HG03139 (cell line): ENCODE results near the gene LENG1.

Source experiments
- ATAC-seq: cut with Tn5 transposase; IDR thresholded peaks from one replicate; pipeline ENCODE4 v1.9.1; 2021; ENCODE audit not compliant: unreplicated experiment

The LENG1 gene

DNA sequence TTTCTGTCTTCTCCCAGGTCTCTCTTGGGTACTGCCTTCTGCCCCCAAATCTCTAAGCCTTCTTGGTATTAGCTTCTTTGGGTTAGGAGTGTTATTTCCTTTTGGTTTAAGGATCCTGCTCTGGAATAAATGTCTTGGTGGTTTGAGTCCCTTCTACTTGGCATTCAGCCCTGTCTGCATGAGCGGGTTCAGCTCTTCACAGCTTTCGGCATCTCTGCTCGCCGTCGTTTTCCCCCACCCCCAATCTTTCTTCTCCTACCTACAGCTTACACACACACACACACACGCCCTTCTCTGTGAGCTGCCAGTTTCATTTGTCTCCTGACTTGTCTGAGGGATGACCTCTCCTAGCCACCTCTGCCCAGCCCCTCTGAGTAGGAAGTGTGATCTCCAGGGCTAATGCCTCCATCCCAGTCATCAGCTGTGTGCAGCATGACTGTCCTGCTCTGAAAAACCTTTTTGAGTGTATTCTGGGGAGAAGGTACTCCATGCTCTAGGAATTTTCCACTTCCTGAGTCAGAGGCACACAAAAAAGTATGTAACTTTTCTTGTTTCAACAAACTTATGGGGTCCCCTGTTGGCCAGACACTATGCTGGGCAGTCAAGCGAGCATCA is 17.2 kb downstream of the LENG1 start:
- no peak for ATAC-seq

DNA sequence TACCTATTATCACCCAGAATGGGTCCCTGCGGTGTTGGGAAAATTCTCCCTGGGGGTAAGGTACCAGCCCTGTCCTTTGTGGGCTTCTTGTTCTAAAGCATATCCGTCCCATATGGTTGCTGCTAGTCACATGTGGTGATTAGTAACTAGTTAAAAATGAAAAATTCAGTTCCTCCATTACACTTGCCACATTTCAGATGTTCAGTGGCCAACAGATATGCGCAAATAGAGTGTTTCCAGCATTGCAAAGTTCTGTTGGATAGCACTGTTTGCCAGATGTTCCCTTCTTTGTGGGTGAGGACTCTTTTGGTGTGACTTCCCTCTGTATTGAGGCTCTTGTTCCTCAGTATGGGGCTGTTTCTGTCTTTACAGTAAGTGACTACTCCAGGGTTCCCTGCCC is 18.2 kb downstream of the LENG1 start:
- ATAC-seq = no peak

DNA sequence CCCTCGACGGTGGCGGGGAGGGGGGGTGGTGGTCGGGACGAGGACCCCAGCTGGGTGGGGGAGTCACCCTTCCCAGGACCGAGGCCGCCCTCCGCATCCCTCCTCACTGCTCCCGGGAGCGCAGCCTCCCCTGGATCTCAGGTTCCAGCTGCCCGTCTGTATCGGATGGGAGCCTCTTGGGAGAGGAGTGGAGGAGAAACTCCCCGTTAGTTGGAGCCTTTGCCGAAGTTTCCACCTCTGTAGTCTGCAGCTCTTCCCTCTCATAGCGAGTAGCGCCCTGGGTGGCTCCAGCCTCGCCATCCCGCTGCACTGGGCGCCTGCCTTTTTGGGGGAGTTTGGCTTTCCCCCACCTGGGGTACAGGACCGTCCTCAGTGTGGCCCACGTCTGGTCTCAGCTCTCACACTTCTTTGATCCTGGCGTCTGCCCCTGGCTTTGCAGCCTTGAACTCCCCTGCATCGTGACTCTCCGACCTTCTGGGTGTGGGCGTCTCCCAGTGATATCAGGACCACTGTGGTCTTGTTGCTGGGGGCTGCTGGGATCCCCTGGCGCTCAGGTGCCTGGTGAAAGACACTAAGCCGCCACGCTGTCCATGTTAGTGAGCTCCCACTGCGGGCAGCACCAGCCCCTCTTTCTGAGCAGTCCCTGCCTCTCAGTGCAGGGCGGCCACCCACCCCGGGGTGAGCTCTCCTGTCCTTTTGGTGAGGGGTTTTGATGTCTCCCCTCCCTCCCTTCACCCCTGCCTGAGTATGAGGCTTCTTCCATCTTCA is 20.8 kb downstream of the LENG1 start:
- no peak for ATAC-seq

DNA sequence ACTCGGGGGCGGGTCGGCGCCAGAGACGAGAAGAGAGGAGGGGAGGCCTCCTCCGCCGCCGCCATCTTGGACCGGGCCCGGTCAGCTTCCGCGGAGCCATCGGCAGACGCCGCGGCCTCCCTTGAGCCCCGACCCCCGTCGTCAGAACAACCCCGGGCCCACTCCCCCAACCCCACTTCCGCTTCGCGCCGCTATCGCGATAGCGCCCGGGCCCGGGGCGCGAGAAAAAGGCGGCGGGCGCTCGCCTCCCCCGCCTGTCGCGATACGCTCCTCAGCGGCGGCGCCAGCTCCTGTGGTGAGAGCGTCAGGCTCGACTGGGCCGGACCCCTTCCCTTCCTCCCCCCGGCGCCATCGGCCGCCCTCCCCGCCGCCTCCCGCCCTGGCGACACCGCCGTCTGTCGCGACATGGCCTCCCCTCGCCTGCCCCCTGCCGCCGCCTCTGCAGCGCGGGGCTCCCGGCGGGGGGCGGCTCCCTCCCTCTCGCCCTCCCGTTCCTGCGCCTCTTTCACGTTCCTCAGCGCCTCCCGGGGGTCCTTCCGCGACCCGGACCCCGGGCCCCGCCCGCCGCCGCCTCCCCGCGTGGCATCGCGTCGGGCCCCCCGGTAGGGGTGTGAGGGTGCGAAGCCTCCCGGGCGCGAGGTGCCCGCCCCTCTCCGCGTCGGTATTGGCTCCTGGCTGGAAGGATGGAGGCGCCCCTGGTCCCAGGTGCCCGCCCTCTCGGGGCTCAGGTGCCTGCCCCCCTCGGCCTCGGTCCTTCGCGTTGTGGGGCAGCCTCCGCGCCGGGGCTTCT is 21.6 kb downstream of the LENG1 start, which contains the start of gene CNOT3:
Gene CNOT3, plus strand, starts transcription at position 64 of the 790 bp plus-strand sequence. CDS start 5,217 bp downstream, outside the sequence.
- no peak for ATAC-seq

DNA sequence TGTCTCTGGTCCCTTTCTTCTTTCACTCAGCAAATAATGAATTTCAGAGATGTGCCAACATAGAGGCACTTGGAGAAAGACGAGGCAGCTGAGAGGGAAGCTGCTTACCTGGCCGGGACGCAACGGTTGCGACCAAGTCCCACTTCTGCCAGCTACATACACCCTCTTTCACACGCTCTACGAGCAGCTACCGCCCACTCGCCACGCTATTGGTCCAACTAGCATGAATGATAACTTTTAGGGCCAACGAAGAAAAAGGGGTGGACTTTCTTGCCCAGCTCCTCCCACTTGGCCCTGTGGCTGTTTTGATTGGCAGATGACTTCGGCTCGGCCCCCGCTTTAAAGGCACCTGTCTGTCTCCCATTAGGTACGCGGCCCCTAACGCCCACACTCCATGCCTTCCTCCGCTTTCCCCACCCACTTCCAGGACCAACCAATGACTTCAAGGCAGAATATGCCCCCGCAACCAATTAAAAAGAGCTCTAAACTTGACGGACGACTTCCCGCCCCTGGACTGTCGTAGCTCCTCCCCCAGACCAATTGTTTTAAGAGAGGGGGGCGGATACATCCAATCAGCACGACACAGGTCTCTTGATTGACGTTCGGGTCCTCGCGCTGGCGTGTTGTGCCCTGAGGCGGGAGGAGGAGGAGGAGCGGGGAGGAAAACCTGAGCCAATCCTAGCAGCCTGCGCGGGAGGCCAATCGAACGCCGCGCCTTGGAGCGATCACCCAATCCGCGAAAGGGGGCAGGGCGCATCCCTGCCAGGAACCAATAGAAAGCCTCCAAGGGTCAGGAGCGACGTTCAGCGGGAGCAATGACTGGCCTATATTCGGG is 22.4 kb downstream of the LENG1 start:
- peak; percentile 70 for ATAC-seq

DNA sequence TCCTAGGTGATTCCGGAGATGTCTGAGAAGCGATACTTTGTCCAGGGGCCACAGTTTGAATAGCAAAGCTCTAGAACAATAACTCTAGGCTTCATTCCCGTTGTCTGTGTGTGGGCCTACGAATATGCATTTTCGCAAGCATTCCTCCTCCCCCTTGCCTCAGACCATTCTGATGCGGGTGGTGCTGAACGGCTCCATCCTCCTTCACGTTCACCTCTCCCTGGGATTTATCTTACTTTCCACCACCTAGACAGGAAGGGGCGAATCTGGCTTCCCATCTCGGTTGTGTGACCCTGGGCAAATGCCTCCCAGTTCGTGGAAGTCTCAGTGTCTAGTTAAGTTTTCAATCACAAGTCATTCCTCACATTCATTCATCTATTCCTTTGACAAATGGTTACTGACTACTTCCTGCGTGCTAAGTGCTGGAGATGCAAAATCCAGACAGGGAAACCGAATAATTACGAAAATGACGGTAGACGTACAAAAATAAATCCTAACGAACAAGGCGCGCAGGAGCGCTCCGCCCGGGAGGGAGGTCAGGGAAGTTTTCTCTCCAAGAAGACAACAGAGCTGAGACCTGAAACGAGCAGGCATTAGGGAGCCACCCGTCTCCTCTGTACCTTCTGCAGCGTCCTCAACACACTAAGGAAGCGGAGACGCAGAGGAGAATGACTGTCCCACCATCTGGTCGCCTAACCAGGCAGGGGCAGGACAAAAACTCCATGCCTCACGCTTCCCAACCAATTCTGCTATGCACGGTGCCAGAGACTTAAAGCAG is 23.2 kb downstream of the LENG1 start:
- no peak for ATAC-seq

DNA sequence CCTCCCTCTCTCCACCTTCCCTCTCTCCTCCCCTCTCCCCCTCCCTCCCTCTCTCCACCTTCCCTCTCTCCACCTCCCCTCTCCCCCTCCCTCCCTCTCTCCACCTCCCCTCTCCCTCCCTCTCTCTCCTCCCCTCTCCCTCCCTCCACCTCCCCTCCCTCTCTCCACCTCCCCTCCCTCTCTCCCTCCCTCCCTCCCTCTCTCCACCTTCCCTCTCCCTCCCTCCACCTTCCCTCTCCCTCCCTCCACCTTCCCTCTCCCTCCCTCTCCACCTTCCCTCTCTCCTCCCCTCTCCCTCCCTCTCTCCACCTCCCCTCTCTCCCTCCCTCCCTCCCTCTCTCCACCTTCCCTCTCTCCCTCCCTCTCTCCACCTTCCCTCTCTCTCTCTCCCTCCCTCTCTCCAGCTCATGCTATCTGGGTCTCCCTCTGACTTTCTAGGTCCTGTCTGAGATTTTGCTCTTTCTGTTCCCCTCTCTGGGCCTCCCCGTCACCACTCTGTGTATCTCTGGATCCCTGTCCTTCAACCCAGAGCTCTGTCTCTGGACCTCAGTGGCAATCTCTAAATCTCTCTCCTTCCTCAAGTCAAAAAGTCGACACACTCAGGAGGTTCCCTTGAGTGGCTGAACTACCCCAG is 25.4 kb downstream of the LENG1 start:
- ATAC-seq = no peak

DNA sequence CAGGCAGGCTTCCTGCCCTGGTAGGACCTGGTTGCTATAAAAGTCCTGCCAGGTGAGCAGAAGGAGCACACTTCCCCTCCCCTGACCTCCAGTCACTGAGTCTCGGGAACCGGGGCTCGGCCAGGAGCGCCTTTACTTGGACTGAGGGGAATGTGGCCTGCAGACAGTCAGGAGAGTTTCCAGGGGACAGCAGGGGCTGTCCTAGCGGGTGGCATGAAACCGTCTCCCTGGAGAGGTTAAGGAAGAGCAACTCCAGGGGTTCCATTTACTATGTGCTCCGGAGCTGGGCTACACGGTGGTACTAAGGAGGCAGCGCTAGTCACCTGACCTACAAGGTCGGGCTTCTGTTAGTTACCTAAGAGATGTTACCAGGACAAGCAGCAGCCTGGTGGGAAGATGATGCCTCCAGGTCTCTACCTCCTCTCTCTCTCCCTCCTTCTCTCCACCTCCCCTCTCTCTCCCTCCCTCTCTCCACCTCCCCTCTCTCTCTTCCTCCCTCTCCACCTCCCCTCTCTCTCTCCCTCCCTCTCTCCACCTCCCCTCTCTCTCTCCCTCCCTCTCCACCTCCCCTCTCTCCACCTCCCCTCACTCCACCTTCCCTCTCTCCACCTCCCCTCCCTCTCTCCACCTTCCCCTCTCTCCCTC is 26.1 kb downstream of the LENG1 start:
- no peak for ATAC-seq

DNA sequence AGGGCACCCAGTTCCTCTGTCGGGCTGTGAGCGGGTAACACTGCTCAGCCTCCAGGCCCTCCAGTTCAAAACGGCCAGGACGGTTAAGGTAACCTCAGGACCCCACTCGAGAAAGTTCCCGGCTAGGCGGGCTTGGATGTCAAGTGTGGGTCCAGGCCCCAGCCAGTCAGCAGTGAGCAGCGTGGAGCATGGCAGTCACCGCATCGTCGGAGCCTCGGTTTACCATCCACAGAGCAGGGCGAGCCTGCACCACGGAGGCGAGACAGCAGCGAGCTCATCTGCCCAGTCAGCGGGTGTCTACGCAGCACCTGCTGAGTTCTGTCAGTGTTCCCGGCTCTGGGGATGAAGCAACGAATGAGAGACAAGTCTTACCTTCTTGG is 29.9 kb downstream of the LENG1 start:
- no peak for ATAC-seq

DNA sequence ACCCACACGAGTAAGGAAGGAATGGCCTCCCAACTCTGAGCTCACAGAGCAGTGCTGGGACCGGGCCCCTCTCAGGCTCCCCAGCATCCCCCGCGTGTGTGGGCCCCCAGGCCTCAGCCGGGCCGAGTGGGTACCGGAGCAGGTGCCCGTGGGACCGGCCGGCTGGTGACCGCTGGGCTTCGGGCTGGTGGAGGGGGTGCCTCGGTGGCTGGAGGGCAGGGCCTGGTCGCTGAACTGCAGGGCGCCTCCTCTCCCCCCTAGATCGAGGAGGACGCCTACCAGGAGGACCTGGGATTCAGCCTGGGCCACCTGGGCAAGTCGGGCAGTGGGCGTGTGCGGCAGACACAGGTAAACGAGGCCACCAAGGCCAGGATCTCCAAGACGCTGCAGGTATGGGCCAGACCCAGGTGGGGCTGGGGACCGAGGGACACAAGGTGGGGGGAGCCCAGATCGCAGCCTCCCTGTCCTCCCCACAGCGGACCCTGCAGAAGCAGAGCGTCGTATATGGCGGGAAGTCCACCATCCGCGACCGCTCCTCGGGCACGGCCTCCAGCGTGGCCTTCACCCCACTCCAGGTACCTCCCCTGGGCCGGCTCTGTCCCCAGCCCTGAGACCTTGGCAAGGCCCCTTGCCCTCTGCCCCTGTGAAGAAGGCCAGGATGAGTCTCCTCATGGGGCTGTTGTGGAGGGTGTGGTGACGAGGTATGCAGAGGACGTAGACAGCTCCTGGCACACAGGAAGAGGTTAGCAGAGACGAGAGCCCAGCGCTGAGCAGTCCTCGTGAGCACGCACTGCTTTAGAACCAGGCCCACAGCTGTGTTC is 30.5 kb downstream of the LENG1 start:
- ATAC-seq = no peak

DNA sequence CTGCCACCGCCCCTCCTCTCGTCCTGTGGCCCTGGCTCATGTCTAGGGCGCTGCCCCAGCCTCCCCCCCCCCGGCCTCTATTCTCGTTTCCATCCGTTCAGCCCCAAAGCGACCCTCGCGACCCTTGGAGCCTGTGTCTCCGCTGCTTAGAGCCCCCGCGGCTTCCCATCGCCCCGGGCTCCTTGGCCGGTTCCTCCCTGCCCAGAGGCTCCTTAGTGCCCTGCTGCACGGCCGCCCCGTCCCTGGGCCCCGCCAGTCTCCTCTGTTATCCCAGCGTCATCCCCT is 31.1 kb downstream of the LENG1 start:
- ATAC-seq = no peak

DNA sequence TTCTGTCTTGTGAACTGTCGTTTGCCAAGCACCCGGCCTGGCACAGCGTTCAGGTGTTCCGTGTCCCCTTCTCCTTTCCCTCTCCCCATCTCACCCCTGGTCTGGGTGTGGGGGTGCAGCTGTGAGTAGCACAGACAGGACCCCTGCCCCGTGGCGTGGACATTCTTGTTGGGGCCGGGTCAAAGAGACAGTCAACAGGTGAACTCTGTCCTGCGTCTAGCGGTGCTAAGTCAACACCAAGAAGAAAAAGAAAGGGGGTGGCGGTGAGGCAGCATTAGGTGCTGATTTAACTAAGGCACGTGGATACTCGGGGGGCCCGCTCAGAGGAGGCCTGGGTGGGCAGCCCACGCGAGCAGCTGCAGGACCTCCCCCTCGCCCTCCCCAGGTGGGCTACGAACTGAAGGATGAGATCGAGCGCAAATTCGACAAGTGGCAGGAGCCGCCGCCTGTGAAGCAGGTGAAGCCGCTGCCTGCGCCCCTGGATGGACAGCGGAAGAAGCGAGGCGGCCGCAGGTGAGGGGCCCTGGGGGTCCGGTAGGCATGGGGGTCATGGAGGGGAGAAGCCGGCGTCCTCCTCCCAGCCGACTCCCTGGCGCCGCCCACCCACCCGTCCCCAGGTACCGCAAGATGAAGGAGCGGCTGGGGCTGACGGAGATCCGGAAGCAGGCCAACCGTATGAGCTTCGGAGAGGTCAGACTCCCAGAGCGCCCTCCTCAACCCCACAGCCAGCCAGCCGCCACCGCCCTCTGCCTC is 31.7 kb downstream of the LENG1 start:
- ATAC-seq = no peak

DNA sequence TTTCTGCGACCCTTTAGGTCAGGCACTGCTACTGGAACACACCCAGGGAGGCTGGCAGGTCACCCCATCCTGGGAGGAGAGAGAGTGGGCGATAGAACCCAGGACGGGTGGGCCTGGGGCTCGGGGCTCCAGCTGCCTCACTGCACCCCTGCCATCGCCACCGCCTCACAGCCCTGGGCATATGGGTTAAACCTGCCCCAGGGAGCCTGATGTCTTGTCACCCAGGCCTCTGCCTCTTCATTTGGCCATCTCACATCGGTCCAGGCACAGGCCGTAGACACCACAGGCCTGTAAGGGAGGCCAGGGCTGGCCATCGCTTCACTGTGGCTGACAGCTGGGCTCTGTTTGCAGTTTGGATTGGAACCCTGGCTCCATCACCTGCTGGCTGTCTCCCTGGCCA is 33.8 kb downstream of the LENG1 start:
- no peak for ATAC-seq

DNA sequence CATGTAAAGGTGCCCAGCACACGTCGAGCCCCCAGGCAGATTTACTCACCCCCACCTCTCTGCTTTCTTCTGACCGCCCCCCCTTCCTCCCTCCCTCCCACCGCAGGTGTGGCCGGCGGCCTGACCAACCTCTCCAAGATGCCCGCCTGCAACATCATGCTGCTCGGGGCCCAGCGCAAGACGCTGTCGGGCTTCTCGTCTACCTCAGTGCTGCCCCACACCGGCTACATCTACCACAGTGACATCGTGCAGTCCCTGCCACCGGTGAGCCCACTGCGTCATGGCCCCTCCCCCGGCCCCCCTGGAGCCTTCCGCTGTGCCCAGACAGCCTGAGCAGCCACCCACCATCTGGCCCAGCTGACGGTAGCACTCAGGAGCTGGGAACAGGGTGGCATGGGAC is 35.1 kb downstream of the LENG1 start:
- no peak for ATAC-seq

DNA sequence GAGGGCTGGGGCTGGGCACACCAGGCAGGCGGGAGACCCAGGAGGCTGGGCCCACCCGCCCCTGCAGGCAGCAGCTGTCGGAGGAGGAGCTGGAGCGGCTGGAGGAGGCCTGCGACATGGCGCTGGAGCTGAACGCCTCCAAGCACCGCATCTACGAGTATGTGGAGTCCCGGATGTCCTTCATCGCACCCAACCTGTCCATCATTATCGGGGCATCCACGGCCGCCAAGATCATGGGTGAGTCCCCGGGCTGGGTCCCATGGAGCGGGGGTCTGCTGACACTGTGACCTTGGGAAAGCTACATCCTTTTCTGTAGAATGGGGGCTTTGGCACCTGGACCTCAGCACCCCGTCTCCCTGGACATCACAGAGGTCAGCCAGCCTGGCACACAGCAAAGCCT is 35.8 kb downstream of the LENG1 start:
- no peak for ATAC-seq

DNA sequence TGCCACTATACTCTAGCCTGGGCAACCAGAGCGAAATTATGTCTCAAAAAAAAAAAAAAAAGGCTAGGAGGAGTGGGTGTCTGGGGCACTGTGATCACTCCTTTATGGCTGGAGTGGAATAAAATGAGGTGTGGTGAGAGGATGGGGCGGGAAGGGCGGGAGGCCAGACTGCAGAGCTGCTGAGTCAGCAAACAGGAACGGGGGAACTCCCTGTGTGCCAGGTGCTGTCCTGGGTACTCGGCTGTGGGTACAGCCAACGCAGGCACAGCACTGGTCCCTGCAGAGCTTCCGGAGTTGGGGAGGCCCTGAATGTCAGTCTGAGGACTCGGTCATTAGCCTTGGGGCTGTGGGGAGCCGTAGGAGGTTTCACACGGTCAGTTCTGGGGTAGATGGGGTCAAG is 38.3 kb downstream of the LENG1 start:
- ATAC-seq = no peak

DNA sequence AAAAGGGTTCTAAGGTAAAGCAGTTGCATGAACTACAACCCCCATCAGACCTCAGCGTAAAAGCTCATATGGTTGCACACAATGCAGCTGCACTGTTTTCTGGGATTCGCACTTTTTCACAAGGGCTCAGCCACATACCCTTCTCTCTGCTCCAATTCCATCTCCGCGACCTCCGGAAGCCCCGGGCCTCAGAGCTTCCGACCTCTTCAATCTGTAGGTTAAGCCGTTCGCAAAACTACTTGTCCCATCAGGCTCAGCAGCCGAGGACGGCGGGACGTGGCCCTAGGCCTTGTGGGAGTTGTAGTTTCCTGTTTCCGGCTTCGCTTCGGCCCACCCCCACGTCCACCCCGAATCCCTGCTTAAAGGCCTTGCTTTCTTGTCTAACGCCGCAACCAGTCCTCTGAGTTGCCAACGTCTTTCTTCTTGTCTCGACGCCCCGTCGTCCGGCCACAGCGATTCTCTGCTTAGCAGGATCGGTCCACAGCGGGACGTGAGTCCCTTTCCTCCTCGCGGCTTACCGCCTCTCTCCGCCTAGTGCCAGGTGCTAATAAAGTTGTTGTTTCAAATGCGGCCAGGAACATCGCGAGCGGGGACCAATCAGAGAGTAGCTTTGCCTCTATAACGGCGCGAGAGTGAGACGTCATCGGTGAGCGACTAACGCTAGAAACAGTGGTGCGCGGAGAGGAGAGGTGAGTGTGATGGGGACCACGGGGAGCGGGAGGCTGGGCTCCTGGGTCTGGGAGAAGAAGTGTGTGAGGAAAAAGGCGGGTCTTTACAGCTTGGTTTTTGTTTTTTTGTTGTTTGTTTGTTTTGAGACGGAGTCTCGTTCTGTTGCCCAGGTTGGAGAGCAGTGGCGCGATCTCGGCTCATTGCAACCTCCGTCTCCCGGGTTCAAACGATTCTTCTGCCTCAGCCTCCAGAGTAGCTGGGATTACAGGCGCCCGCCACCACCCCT is 44.1 kb downstream of the LENG1 start, which contains the start of the genes PRPF31 and TFPT:
Gene PRPF31, plus strand, starts transcription at position 646 of the 955 bp plus-strand sequence. CDS start 2,525 bp downstream, outside the sequence.
Gene TFPT, minus strand, starts transcription at position 549 of the 955 bp plus-strand sequence. Its CDS starts 388 bp downstream, at position 161.
- ATAC-seq = peak; percentile 68
